Epidermal melanocyte (primary cell): ENCODE data around the gene ADAM12.
"Not testable (repeated sequence)": the region's sequence is repeated elsewhere in the genome, so short reads cannot be mapped to it uniquely, and the experiment has no call there.

ENCODE experiments used
- DNase-seq: peaks from one replicate; pipeline ENCODE4 v3.0.0; 2011; ENCODE audit warnings: low spot score; ENCODE audit not compliant: insufficient read length

Gene ADAM12

GRCh38 chr10:126407831-126408230 is 19.6 kb upstream of the ADAM12 start:
- DNase-seq: no peak

GRCh38 chr10:126405239-126405775 is 17.0 kb upstream of the ADAM12 start:
- DNase-seq: no peak

GRCh38 chr10:126402721-126403695 is 14.7 kb upstream of the ADAM12 start:
- no peak for DNase-seq

- DNase-seq: no peak
Observed at GRCh38 chr10:126400641-126401040, 12.4 kb upstream of the ADAM12 start.

GRCh38 chr10:126398924-126399323 is 10.6 kb upstream of the ADAM12 start:
- DNase-seq: no peak

- no peak for DNase-seq
Observed at GRCh38 chr10:126398383-126398743, 10.1 kb upstream of the ADAM12 start.

- DNase-seq: peak; percentile 59
Observed at GRCh38 chr10:126397640-126398382, 9.5 kb upstream of the ADAM12 start.

GRCh38 chr10:126397156-126397555 is 8.9 kb upstream of the ADAM12 start:
- no peak for DNase-seq

GRCh38 chr10:126394948-126395347 is 6.7 kb upstream of the ADAM12 start:
- no peak for DNase-seq

GRCh38 chr10:126393076-126393475 is 4.8 kb upstream of the ADAM12 start:
- DNase-seq: no peak

- no peak for DNase-seq
Observed at GRCh38 chr10:126392469-126392868, 4.2 kb upstream of the ADAM12 start.

GRCh38 chr10:126392068-126392467 is 3.8 kb upstream of the ADAM12 start:
- DNase-seq: no peak

GRCh38 chr10:126391192-126391885 is 3.1 kb upstream of the ADAM12 start:
- DNase-seq: no peak

GRCh38 chr10:126390324-126390723 is 2.0 kb upstream of the ADAM12 start:
- DNase-seq: no peak

GRCh38 chr10:126387041-126387921 is 996 bp downstream of the ADAM12 start:
- peak; percentile 61 for DNase-seq

GRCh38 chr10:126384269-126384873 is 3.9 kb downstream of the ADAM12 start:
- DNase-seq: no peak

GRCh38 chr10:126380352-126381076 is 7.8 kb downstream of the ADAM12 start:
- no peak for DNase-seq

GRCh38 chr10:126379166-126379565 is 9.1 kb downstream of the ADAM12 start:
- not testable (repeated sequence) for DNase-seq

- no peak for DNase-seq
Observed at GRCh38 chr10:126376956-126377355, 11.3 kb downstream of the ADAM12 start.
